Measurements from ENCODE around the gene PIK3R3.
"Not testable (repeated sequence)": the region's sequence is repeated elsewhere in the genome, so short reads cannot be mapped to it uniquely, and the experiment has no call there.

The PIK3R3 gene

DNA sequence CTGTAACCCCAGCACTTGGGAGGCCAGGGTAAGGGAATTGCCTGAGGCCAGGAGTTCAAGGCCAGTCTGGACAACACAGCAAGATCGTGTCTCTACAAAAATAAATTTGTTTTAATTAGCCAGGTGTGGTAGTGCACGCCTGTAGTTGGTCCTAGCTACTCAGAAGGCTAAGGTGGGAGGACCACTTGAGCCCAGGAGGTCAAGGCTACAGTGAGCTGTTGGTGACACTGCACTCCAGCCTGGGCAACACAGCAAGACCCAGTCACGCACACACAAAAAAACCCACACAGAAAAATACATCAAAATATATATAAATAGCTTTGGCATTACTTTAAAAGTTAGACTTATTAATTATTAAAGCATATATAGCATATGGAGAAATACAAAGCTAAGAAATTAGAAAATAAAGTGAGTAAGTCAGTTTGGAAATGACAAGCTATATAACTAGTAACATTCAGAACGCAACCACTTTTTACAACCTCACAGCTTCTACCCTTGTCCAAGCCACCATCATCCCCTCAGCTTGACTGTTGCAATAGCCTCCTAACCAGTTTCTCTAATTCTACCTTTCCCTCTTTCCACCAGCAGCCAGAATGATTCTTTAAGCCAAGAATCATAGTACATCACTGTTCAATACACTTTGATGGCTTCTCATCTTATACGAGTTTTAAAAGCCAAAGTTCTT lies 14.5 kb downstream of the PIK3R3 start:
- in situ Hi-C loops (cut with HindIII; ENCODE audit: low pct_ligation_motif_present, low pct_unique_long_range_greater_than_20kb, low sequenced_read_pairs), result no loop called here
- DNase-seq, result no peak

DNA sequence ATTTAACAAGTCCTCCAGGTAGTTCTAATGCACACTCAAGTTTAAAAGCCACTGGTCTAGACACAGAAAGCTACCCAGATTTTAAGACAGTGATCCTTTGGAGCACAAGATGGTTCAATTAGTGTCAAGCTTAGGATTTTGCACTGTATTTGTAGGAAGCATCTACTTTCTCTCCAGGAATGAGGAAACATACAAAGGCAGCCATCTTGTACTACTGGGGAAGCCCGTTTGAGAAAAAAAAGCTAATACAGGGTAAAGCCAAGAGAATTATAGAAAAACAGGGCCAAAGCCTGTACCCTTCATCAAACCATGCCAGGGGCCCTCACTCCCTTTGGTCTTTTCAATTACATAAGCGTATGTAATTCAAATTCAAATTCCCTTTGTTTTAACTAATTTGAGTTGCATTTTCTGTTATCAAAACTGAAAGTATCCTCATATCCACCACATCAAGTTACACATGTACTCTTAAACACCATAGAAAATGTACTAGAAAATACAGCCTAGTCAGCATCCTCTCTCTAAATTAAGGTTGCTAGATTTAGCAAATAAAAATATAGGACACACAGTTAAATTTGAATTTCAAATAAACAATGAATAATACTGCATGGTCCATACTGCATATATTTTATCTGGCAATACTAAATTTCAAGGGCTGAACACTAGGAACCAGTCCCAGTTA lies 17.4 kb downstream of the PIK3R3 start:
- peak; percentile 19 for DNase-seq
- in situ Hi-C loops (cut with HindIII; ENCODE audit: low pct_ligation_motif_present, low pct_unique_long_range_greater_than_20kb, low sequenced_read_pairs), result no loop called here

- DNase-seq, result no peak
- in situ Hi-C loops (cut with HindIII; ENCODE audit: low pct_ligation_motif_present, low pct_unique_long_range_greater_than_20kb, low sequenced_read_pairs), result no loop called here
Observed at GRCh38 chr1:46113948-46114347, 18.5 kb downstream of the PIK3R3 start.

- in situ Hi-C loops (cut with HindIII; ENCODE audit: low pct_ligation_motif_present, low pct_unique_long_range_greater_than_20kb, low sequenced_read_pairs), result no loop called here
- DNase-seq, result no peak
Observed at GRCh38 chr1:46112108-46112507, 20.3 kb downstream of the PIK3R3 start.

- in situ Hi-C loops (cut with HindIII; ENCODE audit: low pct_ligation_motif_present, low pct_unique_long_range_greater_than_20kb, low sequenced_read_pairs), result no loop called here
- no peak for DNase-seq
Observed at GRCh38 chr1:46110521-46110920, 21.9 kb downstream of the PIK3R3 start.

DNA sequence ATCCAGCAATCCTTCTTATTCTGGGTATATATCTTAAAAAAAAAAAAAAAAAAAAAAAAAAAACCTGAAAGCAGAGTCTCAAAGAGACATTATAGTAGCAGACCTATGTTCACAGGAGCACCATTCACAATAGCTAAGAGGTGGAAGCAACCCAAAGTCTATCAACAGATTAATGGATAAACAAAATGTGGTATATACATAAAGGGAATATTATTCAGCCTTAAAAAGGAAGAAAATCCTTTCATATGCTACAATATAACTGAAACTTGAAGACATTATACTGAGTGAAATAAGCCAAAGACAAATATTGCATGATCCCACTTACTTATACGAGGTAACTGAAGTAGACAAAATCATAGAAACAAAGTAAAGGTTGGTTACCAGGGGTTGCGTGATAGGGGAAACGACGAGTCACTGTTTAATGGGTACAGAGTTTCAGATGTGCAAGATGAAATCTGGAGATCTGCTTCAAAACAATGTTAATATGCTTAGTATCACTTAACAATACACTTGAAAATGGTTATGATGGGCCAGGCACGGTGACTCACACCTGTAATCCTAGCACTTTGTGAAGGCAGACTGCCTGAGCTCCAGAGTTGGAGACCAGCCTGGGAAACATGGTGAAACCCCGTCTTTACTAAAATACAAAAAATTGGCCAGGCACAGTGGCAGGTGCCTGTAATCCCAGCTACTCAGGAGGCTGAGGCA lies 29.5 kb downstream of the PIK3R3 start:
- DNase-seq, result no peak
- in situ Hi-C loops (cut with HindIII; ENCODE audit: low pct_ligation_motif_present, low pct_unique_long_range_greater_than_20kb, low sequenced_read_pairs), result no loop called here

- no peak for DNase-seq
Observed at GRCh38 chr1:46099215-46099614, 33.2 kb downstream of the PIK3R3 start.

GRCh38 chr1:46098027-46098712 lies 34.3 kb downstream of the PIK3R3 start:
- in situ Hi-C loops (cut with HindIII; ENCODE audit: low pct_ligation_motif_present, low pct_unique_long_range_greater_than_20kb, low sequenced_read_pairs), result no loop called here
- DNase-seq, result no peak

More at GRCh38 chr1:46099215-46099614, 33.2 kb downstream of the PIK3R3 start:
- in situ Hi-C loops (cut with HindIII; ENCODE audit: low pct_ligation_motif_present, low pct_unique_long_range_greater_than_20kb, low sequenced_read_pairs), result no loop called here

DNA sequence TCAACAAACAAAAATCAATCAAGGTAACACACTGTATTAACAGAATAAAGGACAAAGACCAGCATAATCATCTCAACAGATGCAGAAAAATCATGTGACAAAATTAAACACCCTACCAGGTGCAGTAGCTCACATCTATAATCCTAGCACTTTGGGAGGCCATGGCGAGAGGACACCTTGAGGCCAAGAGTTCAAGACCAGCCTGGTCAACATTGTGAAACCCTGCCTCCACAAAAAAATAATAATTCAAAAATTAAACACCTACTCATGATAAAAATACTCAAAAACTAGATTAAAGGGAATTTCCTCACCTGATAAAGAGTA lies 35.3 kb downstream of the PIK3R3 start:
- in situ Hi-C loops (cut with HindIII; ENCODE audit: low pct_ligation_motif_present, low pct_unique_long_range_greater_than_20kb, low sequenced_read_pairs), result no loop called here

DNA sequence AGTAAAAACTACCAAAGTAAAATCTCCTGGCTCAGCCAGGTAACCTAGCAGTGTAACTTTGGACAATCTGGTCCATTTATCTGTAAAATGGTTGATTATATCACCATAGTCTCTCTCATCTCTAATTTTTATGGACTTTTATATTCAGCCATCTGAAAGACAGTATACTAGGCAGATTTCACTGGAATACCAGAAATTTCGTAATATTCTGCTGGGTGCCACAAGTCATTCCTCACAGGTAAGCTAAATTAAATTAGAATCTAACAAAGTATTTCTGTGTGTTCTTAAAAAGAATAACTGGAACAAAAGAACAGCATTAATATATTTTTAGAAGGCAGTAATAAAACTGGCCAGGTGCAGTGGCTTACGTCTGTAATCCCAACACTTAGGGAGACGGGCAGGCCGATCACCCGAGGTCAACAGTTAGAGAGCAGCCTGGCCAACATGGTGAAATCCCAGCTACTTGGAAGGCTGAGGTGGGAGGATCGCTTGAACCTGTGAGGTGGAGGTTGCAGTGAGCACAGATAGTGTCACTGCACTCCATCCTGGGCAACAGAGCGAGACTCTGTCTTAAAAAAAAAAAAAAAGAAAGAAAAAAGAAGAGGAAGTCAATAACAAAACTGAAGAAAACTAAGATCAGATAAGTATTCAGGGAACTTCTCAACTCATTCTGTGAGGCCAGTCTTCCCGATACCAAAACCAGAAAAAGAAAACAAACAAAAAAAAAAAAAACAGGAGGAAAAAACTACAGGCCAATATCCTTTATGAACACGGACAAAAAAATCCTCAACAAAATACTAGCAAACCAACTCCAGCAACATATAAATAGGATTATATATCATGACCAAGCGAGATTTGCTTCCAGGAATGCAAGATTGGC lies 35.9 kb downstream of the PIK3R3 start:
- no peak for DNase-seq
- in situ Hi-C loops (cut with HindIII; ENCODE audit: low pct_ligation_motif_present, low pct_unique_long_range_greater_than_20kb, low sequenced_read_pairs), result no loop called here

More for the DNA sequence above, 35.3 kb downstream of the PIK3R3 start:
- DNase-seq, result no peak

- in situ Hi-C loops (cut with HindIII; ENCODE audit: low pct_ligation_motif_present, low pct_unique_long_range_greater_than_20kb, low sequenced_read_pairs), result not testable (repeated sequence)
Observed at GRCh38 chr1:46095110-46095509, 37.3 kb downstream of the PIK3R3 start.

GRCh38 chr1:46094471-46095005 lies 37.9 kb downstream of the PIK3R3 start:
- DNase-seq, result no peak
- in situ Hi-C loops (cut with HindIII; ENCODE audit: low pct_ligation_motif_present, low pct_unique_long_range_greater_than_20kb, low sequenced_read_pairs), result no loop called here

More at GRCh38 chr1:46095110-46095509, 37.3 kb downstream of the PIK3R3 start:
- DNase-seq, result not testable (repeated sequence)

DNA sequence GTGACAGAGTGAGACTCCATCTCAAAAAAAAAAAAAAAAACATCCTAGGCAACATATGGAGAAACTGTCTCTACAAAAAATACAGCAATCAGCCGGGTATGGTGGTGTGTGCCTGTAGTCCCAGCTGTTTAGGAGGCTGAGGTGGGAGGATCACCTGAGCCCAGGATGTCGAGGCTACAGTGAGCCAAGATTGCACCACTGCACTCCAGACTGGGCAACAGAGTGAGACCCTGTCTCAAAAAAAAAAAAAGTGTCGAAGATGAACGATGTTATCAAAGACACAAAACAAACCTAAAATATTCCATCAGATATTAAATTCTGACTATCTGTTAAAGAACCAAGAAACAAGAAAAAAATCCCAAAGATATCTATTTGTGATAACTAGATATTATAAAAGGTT lies 38.6 kb downstream of the PIK3R3 start:
- DNase-seq; in situ Hi-C loops (cut with HindIII; ENCODE audit: low pct_ligation_motif_present, low pct_unique_long_range_greater_than_20kb, low sequenced_read_pairs): not testable (repeated sequence)

DNA sequence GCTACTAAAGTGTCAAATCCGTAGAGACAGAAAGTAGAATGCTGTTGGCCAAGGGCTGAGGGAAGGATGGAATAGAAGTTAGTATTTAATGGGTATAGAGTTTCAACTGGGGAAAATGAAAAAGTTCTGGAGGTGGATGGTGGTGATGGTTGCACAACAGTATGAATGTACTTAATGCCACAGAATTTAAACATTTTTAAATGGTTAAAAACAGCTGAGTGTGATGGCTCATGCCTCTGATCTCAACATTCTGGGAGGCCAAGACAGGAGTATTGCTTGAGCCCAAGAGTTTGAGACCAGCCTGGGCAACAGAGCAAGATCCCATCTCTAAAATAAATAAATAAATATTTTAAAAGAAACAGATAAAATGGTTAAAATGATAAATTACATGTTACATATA lies 44.5 kb downstream of the PIK3R3 start:
- in situ Hi-C loops (cut with HindIII; ENCODE audit: low pct_ligation_motif_present, low pct_unique_long_range_greater_than_20kb, low sequenced_read_pairs), result no loop called here
- no peak for DNase-seq

DNA sequence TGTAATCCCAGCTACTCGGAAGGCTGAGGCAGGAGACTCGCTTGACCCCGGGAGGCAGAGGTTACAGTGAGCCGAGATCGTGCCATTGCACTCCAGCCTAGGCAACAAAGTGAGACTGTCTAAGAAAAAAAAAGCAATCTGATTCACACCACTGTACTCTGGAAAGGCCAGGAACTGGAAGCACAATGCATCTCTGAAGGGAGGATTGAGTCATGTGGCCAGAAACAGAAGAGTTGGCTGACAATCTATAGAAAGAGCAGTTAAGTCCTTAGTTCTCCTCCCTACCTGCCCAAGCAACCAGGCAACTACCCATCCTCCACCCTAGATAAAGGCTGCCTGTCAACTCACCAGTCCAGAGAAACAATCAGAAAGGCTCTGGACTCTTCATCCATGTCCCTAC lies 45.9 kb downstream of the PIK3R3 start:
- in situ Hi-C loops (cut with HindIII; ENCODE audit: low pct_ligation_motif_present, low pct_unique_long_range_greater_than_20kb, low sequenced_read_pairs), result no loop called here
- DNase-seq, result no peak

DNA sequence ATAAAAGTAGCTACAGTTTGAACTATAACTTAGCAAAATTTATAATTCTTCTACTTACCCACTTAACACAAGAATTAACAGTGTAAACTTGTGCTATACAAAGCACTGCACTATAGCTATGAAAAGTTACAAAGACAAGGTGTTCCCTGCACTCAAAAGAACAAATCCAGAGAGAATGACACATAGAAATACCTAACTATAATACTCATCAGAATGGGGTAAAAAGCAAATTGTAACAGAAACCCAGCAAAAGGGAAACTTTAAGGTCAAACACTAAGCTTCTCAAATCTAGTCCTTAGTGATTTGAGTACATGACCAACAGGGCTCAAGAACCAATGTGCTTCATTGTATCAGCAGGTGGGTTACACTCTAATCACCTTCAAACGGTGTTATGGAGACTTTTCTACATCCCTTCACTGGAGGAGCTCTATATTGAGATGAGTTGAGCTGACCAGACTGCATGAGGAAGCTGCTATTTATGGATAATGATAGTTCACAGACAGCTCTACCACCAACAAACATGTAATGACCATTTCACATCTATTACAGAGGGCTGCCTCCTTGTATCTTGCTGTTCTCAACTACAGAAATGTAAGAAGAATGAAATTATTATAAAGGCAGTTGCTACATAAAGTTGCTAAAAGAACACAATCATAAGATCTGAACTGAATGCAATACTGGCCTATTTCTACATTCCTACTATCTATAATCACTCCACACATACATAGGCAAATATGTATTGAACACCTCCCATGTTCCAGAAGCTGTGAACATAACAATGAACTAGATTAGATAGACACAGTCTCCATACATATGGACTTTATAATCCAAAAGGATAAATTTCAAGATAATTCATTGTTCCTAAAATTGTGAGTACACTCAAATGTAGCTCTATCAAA lies 47.6 kb downstream of the PIK3R3 start:
- in situ Hi-C loops (cut with HindIII; ENCODE audit: low pct_ligation_motif_present, low pct_unique_long_range_greater_than_20kb, low sequenced_read_pairs), result no loop called here

GRCh38 chr1:46083579-46083978 lies 48.9 kb downstream of the PIK3R3 start:
- DNase-seq, result no peak
- in situ Hi-C loops (cut with HindIII; ENCODE audit: low pct_ligation_motif_present, low pct_unique_long_range_greater_than_20kb, low sequenced_read_pairs), result no loop called here

More for the DNA sequence above, 47.6 kb downstream of the PIK3R3 start:
- DNase-seq, result peak; percentile 30
